Measurements from ENCODE around the gene AP2A2. TPM values are rescaled to one million over a fixed set of nuclear protein-coding genes. Genes with fewer than 3 reads are reported as not detected.

The AP2A2 gene
- total RNA-seq, 1 experiment from 2014 or later = 123 TPM

DNA sequence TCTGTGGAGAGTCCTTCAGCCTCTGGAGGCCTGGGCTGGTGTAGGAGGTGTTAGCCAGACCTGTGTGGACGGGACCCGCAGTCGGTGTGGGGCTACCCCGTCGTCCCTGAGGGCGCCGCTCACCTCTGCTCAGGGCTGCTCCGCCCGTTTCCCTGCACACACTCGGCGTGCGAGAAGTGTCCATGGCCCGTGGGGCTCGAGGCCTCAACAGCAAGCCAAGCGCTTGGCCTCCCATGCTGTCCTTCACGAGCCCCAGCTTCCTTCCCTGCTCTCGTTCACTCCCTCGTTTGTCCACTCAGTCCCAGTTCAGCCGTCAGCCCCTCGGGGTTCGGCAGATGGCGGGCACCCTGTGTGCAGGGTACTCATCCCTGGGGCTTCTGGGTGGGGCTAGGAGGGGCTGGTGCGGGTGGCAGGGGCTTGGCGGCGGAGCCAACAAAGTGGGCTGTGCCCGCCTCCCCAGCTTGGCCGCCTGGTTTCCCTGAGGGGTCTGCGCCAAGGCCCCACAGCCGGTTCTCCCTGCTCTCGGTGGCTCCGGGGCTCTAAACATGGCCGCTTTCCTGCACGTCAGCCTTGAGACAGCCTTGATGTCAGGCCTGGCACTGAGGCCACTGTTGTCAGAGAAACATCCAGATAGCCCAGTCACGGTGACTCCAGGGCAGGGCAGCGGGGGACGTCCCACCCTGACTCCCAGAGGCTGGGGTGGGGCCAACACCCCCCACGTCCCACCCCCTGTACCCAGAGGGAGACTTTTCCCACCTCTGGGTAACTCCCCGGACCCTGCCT is 107.5 kb downstream of the AP2A2 start (continued):
- no peak for TF ChIP-seq SIN3A (IDR thresholded peaks at IDR 0.05; ENCODE audit: borderline replicate concordance, insufficient read depth, low read depth, low read length)

GRCh38 chr11:1034001-1034400 is 108.3 kb downstream of the AP2A2 start:
- Histone ChIP-seq H3K27me3 (ENCODE audit: control insufficient read depth, insufficient read depth, low read length) (no peaks in the 10 kb centered on the region), H3K4me1 (ENCODE audit: control insufficient read depth, insufficient read depth, low read length) (peaks cover 27% of the 10 kb centered on the region), H3K4me3 (ENCODE audit: low read depth in 2 of 2, low read length in 2 of 2) (no peak overlapping the region), H3K27ac (ENCODE audit: low read length) (no peak overlapping the region), H3K9me3 (ENCODE audit: control insufficient read depth, insufficient read depth, low read depth, low read length) (no peaks in the 10 kb centered on the region), H3K36me3 (ENCODE audit: control insufficient read depth, insufficient read depth, low read length) (no peaks in the 10 kb centered on the region)
- CTCF ChIA-PET = no interaction called here
- no TSS peak for BruUV-seq (replicated peaks)
- intact Hi-C loops (cut with micrococcal nuclease; ENCODE audit: unreplicated experiment) = no loop called here
- in situ Hi-C loops (cut with HindIII; ENCODE audit: low pct_unique_long_range_greater_than_20kb, low sequenced_read_pairs) = no loop called here
- no peak for TF ChIP-seq REST (IDR thresholded peaks at IDR 0.05; ENCODE audit: insufficient read depth in 1 of 2, low read depth in 2 of 2, low read length in 1 of 2)
- TF ChIP-seq SIN3A (IDR thresholded peaks at IDR 0.05; ENCODE audit: borderline replicate concordance, insufficient read depth, low read depth, low read length) = no peak
- TF ChIP-seq TCF7L2 (IDR thresholded peaks at IDR 0.05; ENCODE audit: low read depth, low read length) = no peak
- TF ChIP-seq CTCF (IDR thresholded peaks at IDR 0.05) = no peak
- no peak for TF ChIP-seq POLR2AphosphoS5 (IDR thresholded peaks at IDR 0.05; ENCODE audit: low read depth, low read length)
- POLR2A ChIA-PET = no interaction called here
- ATAC-seq = no peak
- no peak for DNase-seq (ENCODE audit: low read depth, low spot score)

DNA sequence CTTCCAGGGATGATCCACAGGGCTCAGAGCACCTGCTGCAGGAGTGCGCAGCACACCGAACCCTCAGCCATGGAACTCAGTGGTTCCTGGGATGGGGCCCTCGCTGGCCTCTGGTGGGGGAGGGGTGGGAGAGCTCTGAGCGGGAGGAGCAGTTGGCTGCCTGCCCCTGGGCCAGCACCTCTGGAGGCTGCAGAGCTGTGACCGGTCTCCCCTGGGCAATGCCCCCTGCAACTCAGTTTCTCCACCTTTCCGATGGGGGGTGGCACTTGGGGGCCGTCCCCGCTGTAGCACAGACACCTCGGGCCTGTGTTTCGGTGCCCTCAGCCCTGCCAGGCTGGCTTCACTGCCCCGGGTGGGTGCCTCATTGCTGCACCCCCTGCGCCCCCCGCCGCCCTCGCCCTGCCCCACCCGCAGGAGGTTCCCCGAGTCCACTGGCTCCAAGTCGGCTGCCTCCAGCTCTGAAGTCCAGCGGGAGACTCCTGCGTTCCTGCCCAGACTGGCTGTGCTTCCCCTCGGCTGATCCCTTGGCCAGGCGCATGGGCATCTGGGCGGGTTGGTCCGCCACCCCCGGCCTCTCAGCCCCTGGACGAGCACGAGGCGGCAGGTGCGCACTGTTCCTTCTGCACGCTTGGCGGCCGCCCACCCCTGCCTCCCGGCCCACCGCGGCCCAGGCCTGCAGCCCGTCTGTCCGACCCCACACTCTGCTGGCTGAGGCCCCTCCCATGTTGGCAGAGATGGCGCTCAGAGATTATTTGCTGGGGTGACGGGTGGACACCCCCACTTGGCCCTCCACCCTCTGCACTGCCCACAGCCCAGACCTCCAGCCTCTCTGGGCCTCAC is 109.0 kb downstream of the AP2A2 start:
- ATAC-seq = no peak
- TF ChIP-seq TCF7L2 (IDR thresholded peaks at IDR 0.05; ENCODE audit: low read depth, low read length) (no peak), CTCF (IDR thresholded peaks at IDR 0.05) (no peak), POLR2AphosphoS5 (IDR thresholded peaks at IDR 0.05; ENCODE audit: low read depth, low read length) (no peak), SIN3A (IDR thresholded peaks at IDR 0.05; ENCODE audit: borderline replicate concordance, insufficient read depth, low read depth, low read length) (no peak), REST (IDR thresholded peaks at IDR 0.05; ENCODE audit: insufficient read depth in 1 of 2, low read depth in 2 of 2, low read length in 1 of 2) (no peak)
- no peak for DNase-seq (ENCODE audit: low read depth, low spot score)
- H3K4me3 ChIP-seq (ENCODE audit: low read depth in 2 of 2, low read length in 2 of 2) = no peak overlapping the region
- H3K9me3 ChIP-seq (ENCODE audit: control insufficient read depth, insufficient read depth, low read depth, low read length) = no peaks in the 10 kb centered on the region
- CTCF ChIA-PET = interaction anchor here (0.6 kb wide), 1 partner anchor 193 kb away, joined by 7 read pairs; no protein-coding TSS in a partner anchor
- POLR2A ChIA-PET = interaction anchor here (0.6 kb wide), 1 partner anchor 10 kb away, joined by 3 read pairs; no protein-coding TSS in a partner anchor
- in situ Hi-C loops (cut with HindIII; ENCODE audit: low pct_unique_long_range_greater_than_20kb, low sequenced_read_pairs) = no loop called here
- intact Hi-C loops (cut with micrococcal nuclease; ENCODE audit: unreplicated experiment) = no loop called here
- peaks cover 27% of the 10 kb centered on the region for H3K4me1 ChIP-seq (ENCODE audit: control insufficient read depth, insufficient read depth, low read length)
- no peaks in the 10 kb centered on the region for H3K36me3 ChIP-seq (ENCODE audit: control insufficient read depth, insufficient read depth, low read length)
- BruUV-seq (replicated peaks) = no TSS peak
- H3K27me3 ChIP-seq (ENCODE audit: control insufficient read depth, insufficient read depth, low read length) = no peaks in the 10 kb centered on the region
- H3K27ac ChIP-seq (ENCODE audit: low read length) = no peak overlapping the region
